ENCODE data around the gene PDE6D. TPM values are rescaled to one million over a fixed set of nuclear protein-coding genes. Genes with fewer than 3 reads are reported as not detected.
"Not testable (repeated sequence)": the region's sequence is repeated elsewhere in the genome, so short reads cannot be mapped to it uniquely, and the experiment has no call there.

The PDE6D gene
- total RNA-seq, 2 experiments from 2014 or later, result 23.6 to 26.4 TPM

GRCh38 chr2:231716666-231717280 is 64.3 kb downstream of the PDE6D start:
- H3K27ac Mint-ChIP-seq, result no peak overlapping the region
- no peak for DNase-seq
- H3K4me3 Mint-ChIP-seq, result no peak overlapping the region
- H3K9me3 Mint-ChIP-seq, result peaks cover 1% of the 10 kb centered on the region
- H3K36me3 Mint-ChIP-seq, result peaks cover 24% of the 10 kb centered on the region
- no peaks in the 10 kb centered on the region for H3K27me3 Mint-ChIP-seq
- H3K4me1 Mint-ChIP-seq, result peaks cover 28% of the 10 kb centered on the region

GRCh38 chr2:231715988-231716616 is 65.0 kb downstream of the PDE6D start:
- H3K36me3 Mint-ChIP-seq, result peaks cover 31% of the 10 kb centered on the region
- DNase-seq, result no peak

GRCh38 chr2:231715499-231715837 is 65.6 kb downstream of the PDE6D start:
- DNase-seq, result no peak
- Mint-ChIP-seq H3K27ac (no peak overlapping the region), H3K4me3 (no peak overlapping the region), H3K27me3 (peaks cover 3% of the 10 kb centered on the region), H3K36me3 (peaks cover 35% of the 10 kb centered on the region), H3K4me1 (peaks cover 32% of the 10 kb centered on the region), H3K9me3 (peaks cover 1% of the 10 kb centered on the region)

More at GRCh38 chr2:231715988-231716616, 65.0 kb downstream of the PDE6D start:
- peaks cover 32% of the 10 kb centered on the region for H3K4me1 Mint-ChIP-seq
- H3K4me3 Mint-ChIP-seq, result no peak overlapping the region
- peaks cover 1% of the 10 kb centered on the region for H3K9me3 Mint-ChIP-seq
- H3K27me3 Mint-ChIP-seq, result peaks cover 3% of the 10 kb centered on the region
- H3K27ac Mint-ChIP-seq, result no peak overlapping the region

GRCh38 chr2:231714639-231715498 is 66.2 kb downstream of the PDE6D start:
- Mint-ChIP-seq H3K9me3 (peaks cover 1% of the 10 kb centered on the region), H3K4me1 (peaks cover 32% of the 10 kb centered on the region), H3K27ac (peak overlapping the region; percentile 97), H3K36me3 (peaks cover 37% of the 10 kb centered on the region), H3K4me3 (peak overlapping the region; percentile 22), H3K27me3 (peaks cover 5% of the 10 kb centered on the region)
- DNase-seq, result peak; percentile 74

- peak overlapping the region; percentile 73 for H3K4me3 Mint-ChIP-seq
- peak; percentile 89 for DNase-seq
- H3K27ac Mint-ChIP-seq, result peak overlapping the region; percentile 97
- H3K4me1 Mint-ChIP-seq, result peaks cover 32% of the 10 kb centered on the region
- H3K27me3 Mint-ChIP-seq, result peaks cover 7% of the 10 kb centered on the region
- H3K9me3 Mint-ChIP-seq, result peaks cover 1% of the 10 kb centered on the region
- H3K36me3 Mint-ChIP-seq, result peaks cover 44% of the 10 kb centered on the region
Observed at GRCh38 chr2:231713730-231714638, 67.1 kb downstream of the PDE6D start.

- Mint-ChIP-seq H3K36me3 (peaks cover 47% of the 10 kb centered on the region), H3K4me3 (peak overlapping the region; percentile 73), H3K4me1 (peaks cover 33% of the 10 kb centered on the region), H3K27ac (peak overlapping the region; percentile 97)
- H3K9me3 Mint-ChIP-seq, H3K27me3 Mint-ChIP-seq, DNase-seq: not testable (repeated sequence)
Observed at GRCh38 chr2:231713406-231713729, 67.7 kb downstream of the PDE6D start.

GRCh38 chr2:231712451-231713021 is 68.5 kb downstream of the PDE6D start:
- H3K9me3 Mint-ChIP-seq, result not testable (repeated sequence)
- Mint-ChIP-seq H3K36me3 (peaks cover 49% of the 10 kb centered on the region), H3K27me3 (peaks cover 12% of the 10 kb centered on the region), H3K27ac (peak overlapping the region; percentile 96), H3K4me1 (peaks cover 36% of the 10 kb centered on the region), H3K4me3 (peak overlapping the region; percentile 86)
- peak; percentile 60 for DNase-seq

GRCh38 chr2:231711677-231712450 is 69.2 kb downstream of the PDE6D start:
- H3K36me3 Mint-ChIP-seq, result peaks cover 49% of the 10 kb centered on the region
- peak overlapping the region; percentile 86 for H3K4me3 Mint-ChIP-seq
- peaks cover 36% of the 10 kb centered on the region for H3K4me1 Mint-ChIP-seq
- DNase-seq, result peak; percentile 47
- H3K27me3 Mint-ChIP-seq, result peaks cover 12% of the 10 kb centered on the region
- H3K9me3 Mint-ChIP-seq, result no peaks in the 10 kb centered on the region
- H3K27ac Mint-ChIP-seq, result peak overlapping the region; percentile 96

- peaks cover 49% of the 10 kb centered on the region for H3K36me3 Mint-ChIP-seq
- no peak for DNase-seq
- H3K4me3 Mint-ChIP-seq, result peak overlapping the region; percentile 86
- H3K27ac Mint-ChIP-seq, result peak overlapping the region; percentile 96
- peaks cover 38% of the 10 kb centered on the region for H3K4me1 Mint-ChIP-seq
- H3K9me3 Mint-ChIP-seq, result no peaks in the 10 kb centered on the region
- peaks cover 12% of the 10 kb centered on the region for H3K27me3 Mint-ChIP-seq
Observed at GRCh38 chr2:231710799-231711676, 70.0 kb downstream of the PDE6D start.

- H3K27ac Mint-ChIP-seq, result peak overlapping the region; percentile 97
- H3K27me3 Mint-ChIP-seq, result peaks cover 12% of the 10 kb centered on the region
- H3K4me1 Mint-ChIP-seq, result peaks cover 41% of the 10 kb centered on the region
- DNase-seq, result peak; percentile 90
- peak overlapping the region; percentile 90 for H3K4me3 Mint-ChIP-seq
- peaks cover 46% of the 10 kb centered on the region for H3K36me3 Mint-ChIP-seq
- no peaks in the 10 kb centered on the region for H3K9me3 Mint-ChIP-seq
Observed at GRCh38 chr2:231709981-231710798, 70.9 kb downstream of the PDE6D start.

- peaks cover 12% of the 10 kb centered on the region for H3K27me3 Mint-ChIP-seq
- H3K4me3 Mint-ChIP-seq, result peak overlapping the region; percentile 90
- no peak for DNase-seq
- H3K9me3 Mint-ChIP-seq, result no peaks in the 10 kb centered on the region
- peak overlapping the region; percentile 97 for H3K27ac Mint-ChIP-seq
- peaks cover 46% of the 10 kb centered on the region for H3K36me3 Mint-ChIP-seq
- peaks cover 41% of the 10 kb centered on the region for H3K4me1 Mint-ChIP-seq
Observed at GRCh38 chr2:231709636-231709980, 71.5 kb downstream of the PDE6D start.

GRCh38 chr2:231708773-231709635 is 72.1 kb downstream of the PDE6D start:
- Mint-ChIP-seq H3K4me3 (peak overlapping the region; percentile 95), H3K27me3 (peaks cover 12% of the 10 kb centered on the region), H3K4me1 (peaks cover 35% of the 10 kb centered on the region), H3K9me3 (no peaks in the 10 kb centered on the region), H3K36me3 (peaks cover 46% of the 10 kb centered on the region), H3K27ac (peak overlapping the region; percentile 100)
- peak; percentile 64 for DNase-seq

Measured in activated naive CD8-positive, alpha-beta T cell treated with anti-CD3 and anti-CD28 coated beads for 36 hours (primary cell).